Upper lobe of left lung (tissue), 4 donors: ENCODE measurements around the gene KIFBP.

ENCODE experiments used
- CTCF ChIP-seq, 6 experiments: fragments of 450-650 bp in 4 of 6; fragments of 200-600 bp in 2 of 6; sonication (generic) in 2 of 6; IDR thresholded peaks; one replicate each; pipeline ENCODE4 v1.5.1; 2016 to 2019; ENCODE audit warnings: antibody characterized with exemption in 6 of 6
- EP300 ChIP-seq, 4 donors: sonication (generic); formaldehyde crosslinking; IDR thresholded peaks; one replicate each; pipeline ENCODE4 v1.5.1; 2017; ENCODE audit warnings: antibody characterized with exemption in 4 of 4, control low read depth in 2 of 4
- POLR2A ChIP-seq, 4 donors: fragments of 450-650 bp; IDR thresholded peaks; one replicate each; pipeline ENCODE4 v1.5.1; 2016 to 2017; ENCODE audit warnings: antibody characterized with exemption in 4 of 4, mild to moderate bottlenecking in 2 of 4
- POLR2AphosphoS5 ChIP-seq, 2 donors: sonication (generic); formaldehyde crosslinking; IDR thresholded peaks; one replicate each; pipeline ENCODE4 v1.5.1; 2017; ENCODE audit warnings: antibody characterized with exemption in 2 of 2

- TF ChIP-seq POLR2A (IDR thresholded peaks at IDR 0.05) = no peak
- no peak for TF ChIP-seq CTCF (IDR thresholded peaks at IDR 0.05)
- no peak for TF ChIP-seq POLR2AphosphoS5 (IDR thresholded peaks at IDR 0.05)
- TF ChIP-seq EP300 (IDR thresholded peaks at IDR 0.05) = no peak
These were observed 33.2 kb upstream of the KIFBP start for GRCh38 chr10:68955355-68955831.
